ENCODE data around the gene ELMO3.

GRCh38 chr16:67169642-67170167 is 29.2 kb upstream of the ELMO3 start:
- TF ChIP-seq IKZF1 (IDR thresholded peaks at IDR 0.05) (no peak), FOXP4 (CRISPR knock-in tag; IDR thresholded peaks at IDR 0.05) (no peak), POLR2AphosphoS5 (IDR thresholded peaks at IDR 0.05; ENCODE audit: low read depth, low read length) (no peak), ZNF530 (CRISPR knock-in tag; IDR thresholded peaks at IDR 0.05; ENCODE audit: low read depth) (no peak), CHD4 (IDR thresholded peaks at IDR 0.05; ENCODE audit: borderline replicate concordance, low read length) (no peak), SP2 (CRISPR knock-in tag; IDR thresholded peaks at IDR 0.05) (no peak), RARA (CRISPR knock-in tag; IDR thresholded peaks at IDR 0.05) (no peak; the same call in 1 of the 2 replicates), MAX (IDR thresholded peaks at IDR 0.05) (no peak), ZBTB7A (CRISPR knock-in tag; IDR thresholded peaks at IDR 0.05) (no peak), POLR2A (IDR thresholded peaks at IDR 0.05; ENCODE audit: insufficient read depth in 1 of 2, low read depth in 2 of 2, low read length in 2 of 2) (no peak), GTF2F1 (IDR thresholded peaks at IDR 0.05; ENCODE audit: low read length) (no peak)
- TF ChIP-seq, protein P1, sequence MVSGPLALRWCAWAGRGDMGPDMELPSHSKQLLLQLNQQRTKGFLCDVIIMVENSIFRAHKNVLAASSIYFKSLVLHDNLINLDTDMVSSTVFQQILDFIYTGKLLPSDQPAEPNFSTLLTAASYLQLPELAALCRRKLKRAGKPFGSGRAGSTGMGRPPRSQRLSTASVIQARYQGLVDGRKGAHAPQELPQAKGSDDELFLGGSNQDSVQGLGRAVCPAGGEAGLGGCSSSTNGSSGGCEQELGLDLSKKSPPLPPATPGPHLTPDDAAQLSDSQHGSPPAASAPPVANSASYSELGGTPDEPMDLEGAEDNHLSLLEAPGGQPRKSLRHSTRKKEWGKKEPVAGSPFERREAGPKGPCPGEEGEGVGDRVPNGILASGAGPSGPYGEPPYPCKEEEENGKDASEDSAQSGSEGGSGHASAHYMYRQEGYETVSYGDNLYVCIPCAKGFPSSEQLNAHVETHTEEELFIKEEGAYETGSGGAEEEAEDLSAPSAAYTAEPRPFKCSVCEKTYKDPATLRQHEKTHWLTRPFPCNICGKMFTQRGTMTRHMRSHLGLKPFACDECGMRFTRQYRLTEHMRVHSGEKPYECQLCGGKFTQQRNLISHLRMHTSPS (CRISPR knock-in tag; IDR thresholded peaks at IDR 0.05; ENCODE audit: low read depth): no peak
- TF ChIP-seq, protein P2, sequence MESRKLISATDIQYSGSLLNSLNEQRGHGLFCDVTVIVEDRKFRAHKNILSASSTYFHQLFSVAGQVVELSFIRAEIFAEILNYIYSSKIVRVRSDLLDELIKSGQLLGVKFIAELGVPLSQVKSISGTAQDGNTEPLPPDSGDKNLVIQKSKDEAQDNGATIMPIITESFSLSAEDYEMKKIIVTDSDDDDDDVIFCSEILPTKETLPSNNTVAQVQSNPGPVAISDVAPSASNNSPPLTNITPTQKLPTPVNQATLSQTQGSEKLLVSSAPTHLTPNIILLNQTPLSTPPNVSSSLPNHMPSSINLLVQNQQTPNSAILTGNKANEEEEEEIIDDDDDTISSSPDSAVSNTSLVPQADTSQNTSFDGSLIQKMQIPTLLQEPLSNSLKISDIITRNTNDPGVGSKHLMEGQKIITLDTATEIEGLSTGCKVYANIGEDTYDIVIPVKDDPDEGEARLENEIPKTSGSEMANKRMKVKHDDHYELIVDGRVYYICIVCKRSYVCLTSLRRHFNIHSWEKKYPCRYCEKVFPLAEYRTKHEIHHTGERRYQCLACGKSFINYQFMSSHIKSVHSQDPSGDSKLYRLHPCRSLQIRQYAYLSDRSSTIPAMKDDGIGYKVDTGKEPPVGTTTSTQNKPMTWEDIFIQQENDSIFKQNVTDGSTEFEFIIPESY (CRISPR knock-in tag; IDR thresholded peaks at IDR 0.05): peak; percentile 37; the same call in 1 of the 2 replicates

All from HepG2 (cell line).